LNCaP clone FGC (cell line): ENCODE measurements around the gene DPP8.
"Not testable (repeated sequence)": the region's sequence is repeated elsewhere in the genome, so short reads cannot be mapped to it uniquely, and the experiment has no call there.

Source experiments
- DNase-seq: peaks from one replicate; pipeline ENCODE4 v3.0.0-alpha.2; 2011; ENCODE audit warnings: low read depth
- H3K4me3 ChIP-seq: 2 replicates; pipeline ENCODE4 v1.5.1; 2011; ENCODE audit warnings: mild to moderate bottlenecking, low read depth, low read length, control low read depth
- CTCF ChIP-seq: IDR thresholded peaks from 2 replicates; pipeline ENCODE4 v1.5.1; 2012; ENCODE audit warnings: mild to moderate bottlenecking; ENCODE audit not compliant: control insufficient read depth, insufficient read depth; ENCODE audit errors: extremely low read depth

DPP8 gene

DNA sequence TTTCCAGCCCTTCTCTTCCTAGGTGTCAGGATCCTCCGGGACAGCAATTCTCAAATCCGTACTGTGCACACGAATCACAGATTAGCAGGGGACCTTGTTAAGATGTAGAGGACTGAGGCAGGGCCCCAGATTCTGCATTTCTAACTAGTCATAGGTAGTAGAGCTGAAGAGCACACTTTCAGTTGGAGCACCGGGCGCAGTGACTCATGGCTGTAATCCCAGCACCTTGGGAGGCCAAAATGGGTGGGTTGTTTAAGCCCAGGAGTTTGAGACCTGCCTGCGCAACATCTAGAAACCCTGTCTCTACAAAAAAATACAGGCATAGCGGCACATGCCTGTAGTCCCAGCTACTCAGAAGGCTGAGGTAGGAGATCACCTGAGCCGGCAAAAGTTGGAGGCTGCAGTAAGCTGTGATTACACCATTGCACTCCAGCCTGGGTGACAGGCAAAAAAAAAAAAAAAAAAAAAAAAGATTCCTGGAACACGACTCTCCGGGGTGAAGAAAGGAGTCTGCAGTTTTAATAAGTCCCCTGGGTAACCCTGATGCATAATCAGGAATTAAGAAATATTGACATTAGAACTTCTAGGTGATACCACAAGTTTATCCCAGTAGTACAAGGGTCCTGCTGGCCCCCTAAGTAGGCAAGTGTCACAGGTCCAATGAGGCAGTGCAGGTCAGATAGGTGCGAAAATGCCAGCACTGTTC, 118.3 kb downstream of the DPP8 start:
- TF ChIP-seq CTCF, result no peak
- no peak for DNase-seq
- H3K4me3 ChIP-seq, result no peak overlapping the region

DNA sequence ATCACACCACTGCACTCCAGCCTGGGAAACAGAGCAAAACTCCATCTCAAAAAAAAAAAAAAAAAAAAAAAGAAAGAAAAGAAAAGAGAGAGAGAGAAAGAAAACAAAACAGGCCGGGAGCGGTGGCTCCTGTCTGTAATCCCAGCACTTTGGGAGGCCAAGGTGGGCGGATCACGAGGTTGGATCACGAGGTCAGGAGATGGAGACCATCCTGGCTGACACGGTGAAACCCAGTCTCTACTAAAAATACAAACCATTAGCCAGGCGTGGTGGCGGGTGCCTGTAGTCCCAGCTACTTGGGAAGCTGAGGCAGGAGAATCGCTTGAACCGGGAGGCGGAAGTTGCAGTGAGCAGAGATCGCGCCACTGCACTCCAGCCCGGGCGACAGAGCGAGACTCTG, 119.0 kb downstream of the DPP8 start:
- not testable (repeated sequence) for H3K4me3 ChIP-seq, DNase-seq

DNA sequence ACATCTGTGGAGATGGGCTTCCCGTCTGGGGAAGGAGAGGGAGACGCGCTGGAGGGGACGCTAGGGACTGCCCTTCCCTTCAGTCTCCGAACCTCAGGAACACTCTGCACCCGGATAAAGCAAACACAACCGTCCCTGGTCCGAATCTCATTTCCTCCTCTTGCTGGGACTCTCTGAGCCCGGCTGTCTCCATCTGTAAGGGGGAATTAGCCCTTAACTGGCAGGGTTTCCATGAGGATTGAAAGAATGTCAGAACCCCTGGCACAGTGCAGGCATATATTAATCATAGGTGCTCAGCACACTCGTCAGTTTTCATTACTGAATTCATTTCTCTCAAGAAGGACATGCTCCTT, 120.5 kb downstream of the DPP8 start:
- H3K4me3 ChIP-seq, result no peak overlapping the region
- no peak for TF ChIP-seq CTCF
- DNase-seq, result no peak

DNA sequence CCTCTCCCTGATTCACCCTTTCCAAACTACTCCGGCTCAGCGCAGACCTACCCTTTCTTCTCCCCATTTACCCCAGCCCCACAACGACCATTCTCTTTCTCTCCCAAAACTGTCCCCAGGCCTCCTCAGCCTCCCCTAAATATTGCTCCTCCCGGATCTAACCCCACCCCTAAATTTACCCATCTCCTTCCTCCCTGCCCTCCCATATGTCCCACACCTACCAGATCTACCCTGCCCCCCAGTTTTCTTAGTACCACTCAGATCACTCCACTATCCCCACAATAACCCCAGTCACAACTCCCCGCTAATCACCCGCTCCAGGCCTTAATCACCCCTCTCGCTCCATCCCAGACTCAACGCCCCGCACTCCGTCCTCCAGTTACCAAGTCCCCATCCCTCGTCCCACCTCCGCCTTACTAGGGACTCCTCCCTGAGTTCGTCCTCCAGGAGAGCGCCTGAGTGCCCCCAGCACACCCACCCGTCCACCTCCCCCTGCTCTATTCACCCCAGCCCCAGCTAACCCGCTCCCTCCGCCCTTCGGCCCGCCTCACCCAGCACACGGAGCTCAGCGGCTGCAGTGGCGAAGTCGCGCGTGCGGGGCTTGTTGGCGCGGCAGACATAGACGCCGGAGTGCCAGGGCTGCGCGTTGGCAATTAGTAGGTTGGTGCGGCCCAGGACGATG, 121.1 kb downstream of the DPP8 start:
- no peak overlapping the region for H3K4me3 ChIP-seq
- TF ChIP-seq CTCF, result no peak
- no peak for DNase-seq

GRCh38 chr15:65395567-65396202, 121.8 kb downstream of the DPP8 start:
- no peak overlapping the region for H3K4me3 ChIP-seq
- no peak for DNase-seq
- no peak for TF ChIP-seq CTCF

DNA sequence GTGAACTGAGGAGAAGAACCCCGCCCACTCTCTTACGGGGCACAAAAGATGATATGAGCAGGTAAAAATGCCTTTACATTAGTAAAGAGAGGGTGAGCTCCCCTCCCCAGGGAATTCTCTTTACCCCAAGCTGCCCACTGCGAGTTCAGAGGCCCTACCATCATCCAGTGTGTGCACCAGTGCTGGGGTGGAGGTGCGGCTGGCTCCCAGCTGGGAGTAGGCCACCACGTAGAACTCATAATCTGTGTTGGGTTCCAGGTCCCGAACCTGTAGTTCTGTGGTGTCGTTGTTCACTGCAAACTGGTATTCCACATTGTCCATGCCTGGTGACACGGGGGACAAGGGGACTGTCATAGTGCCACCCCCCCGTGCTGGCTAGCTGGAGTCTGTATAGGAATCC, 122.6 kb downstream of the DPP8 start:
- no peak for TF ChIP-seq CTCF
- DNase-seq, result no peak

DNA sequence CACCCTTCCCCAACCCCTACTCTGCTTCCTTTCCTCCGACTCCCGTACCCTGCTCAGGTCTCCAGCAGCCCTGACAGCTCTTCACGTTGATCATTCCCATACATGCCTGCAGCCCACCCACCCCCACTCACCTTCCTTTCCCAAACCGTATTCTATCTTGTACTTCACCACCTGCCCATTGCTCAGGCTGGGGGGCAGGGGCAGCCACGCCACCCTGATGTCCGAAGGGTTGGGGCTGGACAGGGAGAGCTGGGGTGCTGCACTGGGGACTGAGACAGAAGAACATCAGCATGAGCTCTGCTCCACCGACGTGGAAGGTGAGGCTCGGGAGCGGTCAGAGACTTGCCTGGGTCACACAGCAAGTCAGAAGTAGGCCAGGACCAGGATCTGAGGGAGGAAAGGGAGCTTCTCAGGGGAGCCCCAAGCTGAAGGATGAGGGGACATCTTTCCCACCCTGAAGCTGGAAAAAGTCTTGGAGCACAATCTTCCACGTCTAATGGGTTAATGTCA, 123.2 kb downstream of the DPP8 start:
- TF ChIP-seq CTCF, result no peak
- DNase-seq, result no peak
- no peak overlapping the region for H3K4me3 ChIP-seq

More for the DNA sequence above, 122.6 kb downstream of the DPP8 start:
- no peak overlapping the region for H3K4me3 ChIP-seq
